CD4-positive, CD25-positive, alpha-beta regulatory T cell (primary cell): ENCODE data around the gene SEL1L3. TPM values are rescaled to one million over a fixed set of nuclear protein-coding genes. Genes with fewer than 3 reads are reported as not detected.

ENCODE experiments used
- ATAC-seq, 2 donors: fragments of 150-1000 bp; cut with Tn5 transposase; one replicate each; pipeline ENCODE4 v1.10.0; 2021; ENCODE audit warnings: low read depth in 2 of 2, moderate number of reproducible peaks in 2 of 2, moderate library complexity in 1 of 2
- DNase-seq, 3 donors: peaks; one replicate each; pipeline versions ENCODE4 v3.0.0 to v3.0.0-alpha.2; 2012 to 2022; ENCODE audit warnings: mixed read lengths in 1 of 3
- H3K27ac ChIP-seq: one replicate; pipeline ENCODE4 v1.7.0; 2013; ENCODE audit warnings: mild to moderate bottlenecking, low read length; ENCODE audit not compliant: insufficient read depth, poor library complexity, severe bottlenecking
- H3K27me3 ChIP-seq: one replicate; pipeline ENCODE4 v1.7.0; 2013; ENCODE audit warnings: low read length; ENCODE audit not compliant: control insufficient read depth, insufficient read depth
- H3K36me3 ChIP-seq: one replicate; pipeline ENCODE4 v1.7.0; 2013; ENCODE audit warnings: mild to moderate bottlenecking, low read length, moderate library complexity; ENCODE audit not compliant: control insufficient read depth, insufficient read depth
- H3K4me1 ChIP-seq: 2 replicates; pipeline ENCODE4 v1.7.0; 2013; ENCODE audit warnings: mild to moderate bottlenecking, low read length; ENCODE audit not compliant: insufficient read depth, control insufficient read depth, poor library complexity, severe bottlenecking
- H3K4me3 ChIP-seq: one replicate; pipeline ENCODE4 v1.7.0; 2013; ENCODE audit warnings: low read depth, mild to moderate bottlenecking, low read length, moderate library complexity
- H3K9me3 ChIP-seq, 2 experiments: 1 replicate in 1 of 2; 2 replicates in 1 of 2; pipeline ENCODE4 v1.7.0; 2013; ENCODE audit warnings: low read length in 2 of 2, mild to moderate bottlenecking in 1 of 2, moderate library complexity in 1 of 2; ENCODE audit not compliant: control insufficient read depth in 2 of 2
- H3K27ac Mint-ChIP-seq, 3 donors: one replicate each; pipeline ENCODE4 v1.8.0; 2020 to 2022; ENCODE audit warnings: mild to moderate bottlenecking in 3 of 3, mixed read lengths in 3 of 3, moderate library complexity in 2 of 3
- H3K27me3 Mint-ChIP-seq: one replicate; pipeline ENCODE4 v1.8.0; 2022; ENCODE audit warnings: mild to moderate bottlenecking, mixed read lengths
- H3K36me3 Mint-ChIP-seq: one replicate; pipeline ENCODE4 v1.8.0; 2020; ENCODE audit warnings: mixed read lengths
- H3K4me1 Mint-ChIP-seq, 4 donors: one replicate each; pipeline ENCODE4 v1.8.0; 2020 to 2022; ENCODE audit warnings: mixed read lengths in 4 of 4, mild to moderate bottlenecking in 1 of 4
- H3K4me3 Mint-ChIP-seq, 4 donors: one replicate each; pipeline ENCODE4 v1.8.0; 2020 to 2022; ENCODE audit warnings: mild to moderate bottlenecking in 4 of 4, mixed read lengths in 4 of 4, moderate library complexity in 3 of 4
- H3K9me3 Mint-ChIP-seq, 7 donors: one replicate each; pipeline ENCODE4 v1.8.0; 2020 to 2022; ENCODE audit warnings: mixed read lengths in 7 of 7, mild to moderate bottlenecking in 3 of 7, moderate library complexity in 2 of 7
- polyA plus RNA-seq, 4 donors: library from polyadenylated mRNA; unstranded; fragments of 300-500 nt; fragmentation: Illumina TruSeq; gene quantifications; one replicate each; pipeline ENCODE4 v1.2.3, GENCODE V29; 2021
- total RNA-seq: library from RNA; stranded (reverse); gene quantifications from one replicate; pipeline ENCODE4 v1.2.3, GENCODE V29; 2022

SEL1L3 gene
- total and polyA plus RNA-seq, 5 donors from 2014 or later, result 36.5 to 74.5 (median 50.3) TPM

- Histone ChIP-seq H3K4me3 (no peak overlapping the region), H3K36me3 (no peaks in the 10 kb centered on the region), H3K4me1 (no peaks in the 10 kb centered on the region), H3K27ac (no peak overlapping the region), H3K9me3 (no peaks in the 10 kb centered on the region), H3K27me3 (no peaks in the 10 kb centered on the region)
- no peaks in the 10 kb centered on the region for H3K36me3 Mint-ChIP-seq
- H3K4me3 Mint-ChIP-seq, result no peak overlapping the region
- peaks cover 0 to 1% (median 0%) of the 10 kb centered on the region in 7 donors for H3K9me3 Mint-ChIP-seq
- no peaks in the 10 kb centered on the region for H3K4me1 Mint-ChIP-seq
- DNase-seq (no peak), ATAC-seq (no peak)
- H3K27ac Mint-ChIP-seq, result no peak overlapping the region
- H3K27me3 Mint-ChIP-seq, result no peaks in the 10 kb centered on the region
Observed at GRCh38 chr4:25703731-25704388, 158.9 kb downstream of the SEL1L3 start.

- DNase-seq (no peak), ATAC-seq (no peak)
- Histone ChIP-seq H3K36me3 (no peaks in the 10 kb centered on the region), H3K27me3 (no peaks in the 10 kb centered on the region), H3K27ac (no peak overlapping the region), H3K4me1 (no peaks in the 10 kb centered on the region), H3K9me3 (no peaks in the 10 kb centered on the region), H3K4me3 (no peak overlapping the region)
- no peaks in the 10 kb centered on the region for H3K4me1 Mint-ChIP-seq
- H3K27me3 Mint-ChIP-seq, result no peaks in the 10 kb centered on the region
- H3K4me3 Mint-ChIP-seq, result no peak overlapping the region
- no peak overlapping the region for H3K27ac Mint-ChIP-seq
- H3K9me3 Mint-ChIP-seq, result no peaks in the 10 kb centered on the region
- no peaks in the 10 kb centered on the region for H3K36me3 Mint-ChIP-seq
Observed at GRCh38 chr4:25702848-25703247, 159.9 kb downstream of the SEL1L3 start.

- Mint-ChIP-seq H3K9me3 (no peaks in the 10 kb centered on the region), H3K36me3 (no peaks in the 10 kb centered on the region), H3K27me3 (no peaks in the 10 kb centered on the region), H3K4me3 (no peak overlapping the region), H3K4me1 (no peaks in the 10 kb centered on the region), H3K27ac (no peak overlapping the region)
- H3K36me3 ChIP-seq, result no peaks in the 10 kb centered on the region
- DNase-seq (no peak), ATAC-seq (no peak)
- no peaks in the 10 kb centered on the region for H3K9me3 ChIP-seq
- H3K27me3 ChIP-seq, result peaks cover 3% of the 10 kb centered on the region
- no peak overlapping the region for H3K27ac ChIP-seq
- no peak overlapping the region for H3K4me3 ChIP-seq
- no peaks in the 10 kb centered on the region for H3K4me1 ChIP-seq
Observed at GRCh38 chr4:25700661-25701060, 162.1 kb downstream of the SEL1L3 start.

- ATAC-seq (no peak), DNase-seq (no peak)
- Histone ChIP-seq H3K4me3 (no peak overlapping the region), H3K27me3 (peaks cover 5% of the 10 kb centered on the region), H3K36me3 (no peaks in the 10 kb centered on the region), H3K27ac (no peak overlapping the region), H3K9me3 (no peaks in the 10 kb centered on the region), H3K4me1 (no peaks in the 10 kb centered on the region)
- Mint-ChIP-seq H3K4me3 (no peak overlapping the region), H3K27me3 (peaks cover 4% of the 10 kb centered on the region), H3K27ac (no peak overlapping the region), H3K9me3 (peaks cover 0 to 7% (median 0%) of the 10 kb centered on the region in 7 donors), H3K4me1 (no peaks in the 10 kb centered on the region), H3K36me3 (no peaks in the 10 kb centered on the region)
Observed at GRCh38 chr4:25697516-25697915, 165.3 kb downstream of the SEL1L3 start.

Other genes with a start within 250 kb of the SEL1L3 start
- gene SLC34A2, start 207.1 kb downstream of the SEL1L3 start, total RNA-seq, result not detected
- gene SLC34A2, start 207.1 kb downstream of the SEL1L3 start, polyA plus RNA-seq, result not detected
- 7.4 TPM for gene SMIM20, start 51.2 kb upstream of the SEL1L3 start, total RNA-seq
- 10 to 100 TPM; 50.5 to 80.5 (median 55.7) TPM for gene SMIM20, start 51.2 kb upstream of the SEL1L3 start, polyA plus RNA-seq